Stimulated activated CD8-positive, alpha-beta memory T cell treated with anti-CD3 and anti-CD28 coated beads, Interleukin-4, amount 100 ng/mL, for 24 hours (primary cell): ENCODE data around the gene OVOL3.
"Not testable (repeated sequence)": the region's sequence is repeated elsewhere in the genome, so short reads cannot be mapped to it uniquely, and the experiment has no call there.

ENCODE experiments used
- DNase-seq: peaks from one replicate; pipeline ENCODE4 v3.0.0-alpha.2; 2020; ENCODE audit warnings: low read depth

The OVOL3 gene

GRCh38 chr19:36131221-36131620 is 20.3 kb downstream of the OVOL3 start:
- not testable (repeated sequence) for DNase-seq

- DNase-seq, result not testable (repeated sequence)
Measured at GRCh38 chr19:36134867-36135266, 23.9 kb downstream of the OVOL3 start.

- DNase-seq, result no peak
Measured at GRCh38 chr19:36136964-36137686, 26.2 kb downstream of the OVOL3 start.

- no peak for DNase-seq
Measured at GRCh38 chr19:36139120-36139472, 28.2 kb downstream of the OVOL3 start.

- peak; percentile 91 for DNase-seq
Measured at GRCh38 chr19:36139473-36140303, 28.7 kb downstream of the OVOL3 start, which contains the start of gene CAPNS1. CAPNS1 (plus strand) TSS chr19:36140066; CDS start chr19:36141012, 946 bp downstream.

- DNase-seq, result peak; percentile 19
Measured at GRCh38 chr19:36140304-36141038, 29.5 kb downstream of the OVOL3 start.

GRCh38 chr19:36141039-36141927 is 30.3 kb downstream of the OVOL3 start:
- peak; percentile 78 for DNase-seq

- no peak for DNase-seq
Measured at GRCh38 chr19:36142046-36142445, 31.1 kb downstream of the OVOL3 start.

- DNase-seq, result no peak
Measured at GRCh38 chr19:36142496-36142895, 31.6 kb downstream of the OVOL3 start.

- DNase-seq, result no peak
Measured at GRCh38 chr19:36144624-36145023, 33.7 kb downstream of the OVOL3 start.

- DNase-seq, result no peak
Measured at GRCh38 chr19:36149673-36150406, 38.9 kb downstream of the OVOL3 start.

- no peak for DNase-seq
Measured at GRCh38 chr19:36150586-36150985, 39.6 kb downstream of the OVOL3 start.

GRCh38 chr19:36151144-36152018 is 40.4 kb downstream of the OVOL3 start:
- DNase-seq, result no peak

GRCh38 chr19:36152019-36152351 is 41.0 kb downstream of the OVOL3 start:
- DNase-seq, result no peak

GRCh38 chr19:36152352-36153091 is 41.6 kb downstream of the OVOL3 start, which contains the start of gene COX7A1:
COX7A1 (minus strand) TSS chr19:36152447; CDS start chr19:36152407, 40 bp downstream.
- DNase-seq, result no peak

- DNase-seq, result no peak
Measured at GRCh38 chr19:36153126-36153525, 42.2 kb downstream of the OVOL3 start.

GRCh38 chr19:36160821-36161596 is 50.1 kb downstream of the OVOL3 start:
- DNase-seq, result no peak
